Measurements from ENCODE around the gene TMEM88.
A peak's percentile ranks its signal among the peaks of the same experiment; 100 is the strongest.

The TMEM88 gene

GRCh38 chr17:7843257-7843535 is 11.7 kb upstream of the TMEM88 start:
- ChIA-PET POLR2A (interaction anchor here (1.7 kb wide), 1 partner anchor 14 kb away, joined by 6 read pairs; the partner anchor contains the start of gene NAA38), CTCF (interaction anchor here (1.2 to 1.8 kb wide), 2 partner anchors 10 to 14 kb away, joined by 3 to 8 read pairs; partner anchors contain the start of gene NAA38)
- no peak for DNase-seq (ENCODE audit: extremely low spot score)
- no peak for TF ChIP-seq CTCF (IDR thresholded peaks at IDR 0.05; ENCODE audit: control extremely low read depth, extremely low read depth, low read depth, missing control alignments)

- DNase-seq (ENCODE audit: extremely low spot score): peak; percentile 90
- POLR2A ChIA-PET: interaction anchor here (1.7 kb wide), 1 partner anchor 13 kb away, joined by 6 read pairs; the partner anchor contains the start of gene NAA38
- TF ChIP-seq CTCF (IDR thresholded peaks at IDR 0.05; ENCODE audit: control extremely low read depth, extremely low read depth, low read depth, missing control alignments): no peak
- CTCF ChIA-PET: interaction anchor here (1.2 to 1.8 kb wide), 2 partner anchors 10 to 13 kb away, joined by 3 to 8 read pairs; partner anchors contain the start of gene NAA38
These were observed 11.2 kb upstream of the TMEM88 start for GRCh38 chr17:7843536-7844291.

GRCh38 chr17:7844292-7845154 is 10.3 kb upstream of the TMEM88 start:
- DNase-seq (ENCODE audit: extremely low spot score): peak; percentile 92
- ChIA-PET POLR2A (interaction anchor here (0.5 to 1.4 kb wide), 9 partner anchors 13 to 546 kb away, joined by 3 to 14 read pairs (median 3); partner anchors contain the start of genes ATP1B2, NAA38, POLR2A and RNF227), CTCF (interaction anchor here (0.7 to 2.1 kb wide), 10 partner anchors 9 to 145 kb away, joined by 3 to 19 read pairs (median 5); partner anchors contain the start of genes KDM6B and NAA38)
- TF ChIP-seq CTCF (IDR thresholded peaks at IDR 0.05; ENCODE audit: control extremely low read depth, extremely low read depth, low read depth, missing control alignments): no peak

- CTCF ChIA-PET: interaction anchor here (0.7 to 2.1 kb wide), 9 partner anchors 10 to 144 kb away, joined by 3 to 19 read pairs (median 5); partner anchors contain the start of genes KDM6B and NAA38
These were observed 9.4 kb upstream of the TMEM88 start for GRCh38 chr17:7845359-7846062.

GRCh38 chr17:7846063-7846735 is 8.7 kb upstream of the TMEM88 start:
- POLR2A ChIA-PET: interaction anchor here (1.3 kb wide), 1 partner anchor 11 kb away, joined by 3 read pairs; the partner anchor contains the start of gene NAA38
- DNase-seq (ENCODE audit: extremely low spot score): no peak
- TF ChIP-seq CTCF (IDR thresholded peaks at IDR 0.05; ENCODE audit: control extremely low read depth, extremely low read depth, low read depth, missing control alignments): no peak
- CTCF ChIA-PET: interaction anchor here (1.5 to 2.1 kb wide), 3 partner anchors 11 to 25 kb away, joined by 3 to 19 read pairs (median 4); partner anchors contain the start of gene KDM6B

More at GRCh38 chr17:7845359-7846062, 9.4 kb upstream of the TMEM88 start:
- TF ChIP-seq CTCF (IDR thresholded peaks at IDR 0.05; ENCODE audit: control extremely low read depth, extremely low read depth, low read depth, missing control alignments): no peak
- POLR2A ChIA-PET: interaction anchor here (0.6 to 1.4 kb wide), 7 partner anchors 12 to 547 kb away, joined by 3 to 14 read pairs (median 3); partner anchors contain the start of genes ATP1B2, NAA38 and RNF227
- no peak for DNase-seq (ENCODE audit: extremely low spot score)

Measured in GM10248 (cell line).